Measurements from ENCODE around the gene ZNF500.

ZNF500 gene

DNA sequence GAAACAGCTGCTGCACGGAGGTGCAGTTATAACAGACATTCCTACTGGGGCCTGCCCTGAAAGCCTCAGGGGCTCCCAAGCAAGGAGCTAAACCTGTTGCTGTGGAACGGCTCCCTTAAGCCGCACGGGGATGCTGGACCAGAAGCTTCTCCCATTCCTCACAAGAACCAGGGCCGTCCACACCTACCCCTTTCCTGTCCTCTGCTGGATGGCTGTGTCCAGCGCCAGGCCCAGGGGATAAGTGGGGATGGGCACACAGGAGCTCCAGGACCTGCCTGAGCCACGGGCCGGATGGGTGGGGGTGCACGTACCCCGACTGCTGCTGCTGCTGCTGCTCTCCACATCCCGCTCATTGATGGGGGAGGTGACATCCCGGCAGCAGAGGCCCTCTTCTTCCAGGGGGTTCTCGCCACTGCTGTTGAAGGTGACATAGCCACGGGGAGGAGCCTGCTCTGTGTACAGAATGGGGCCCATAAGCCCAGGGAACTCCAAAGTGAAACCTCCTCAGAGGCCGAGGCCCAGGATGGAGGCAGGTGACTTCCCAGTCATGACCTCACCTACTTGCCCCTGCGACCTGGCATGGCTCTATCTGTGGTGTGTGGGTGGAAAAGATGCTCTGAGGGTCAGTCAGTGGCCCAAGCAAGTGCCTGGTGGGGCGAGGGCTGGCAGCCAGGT, 65.0 kb downstream of the ZNF500 start:
- no peaks in the 10 kb centered on the region for H3K9me3 ChIP-seq
- peaks cover 13% of the 10 kb centered on the region for H4K20me1 ChIP-seq
- H3K4me1 ChIP-seq = peaks cover 5% of the 10 kb centered on the region; the same call in 1 of the 2 replicates
- H3K4me2 ChIP-seq = no peak overlapping the region
- no peak for TF ChIP-seq Cebpa-rat (IDR thresholded peaks at IDR 0.05)
- no peaks in the 10 kb centered on the region for H3K27me3 ChIP-seq
- no peak overlapping the region for H3K27ac ChIP-seq
- no peak overlapping the region for H3K9ac ChIP-seq
- H3K4me3 ChIP-seq = no peak overlapping the region
- H3K36me3 ChIP-seq = peaks cover 92% of the 10 kb centered on the region

DNA sequence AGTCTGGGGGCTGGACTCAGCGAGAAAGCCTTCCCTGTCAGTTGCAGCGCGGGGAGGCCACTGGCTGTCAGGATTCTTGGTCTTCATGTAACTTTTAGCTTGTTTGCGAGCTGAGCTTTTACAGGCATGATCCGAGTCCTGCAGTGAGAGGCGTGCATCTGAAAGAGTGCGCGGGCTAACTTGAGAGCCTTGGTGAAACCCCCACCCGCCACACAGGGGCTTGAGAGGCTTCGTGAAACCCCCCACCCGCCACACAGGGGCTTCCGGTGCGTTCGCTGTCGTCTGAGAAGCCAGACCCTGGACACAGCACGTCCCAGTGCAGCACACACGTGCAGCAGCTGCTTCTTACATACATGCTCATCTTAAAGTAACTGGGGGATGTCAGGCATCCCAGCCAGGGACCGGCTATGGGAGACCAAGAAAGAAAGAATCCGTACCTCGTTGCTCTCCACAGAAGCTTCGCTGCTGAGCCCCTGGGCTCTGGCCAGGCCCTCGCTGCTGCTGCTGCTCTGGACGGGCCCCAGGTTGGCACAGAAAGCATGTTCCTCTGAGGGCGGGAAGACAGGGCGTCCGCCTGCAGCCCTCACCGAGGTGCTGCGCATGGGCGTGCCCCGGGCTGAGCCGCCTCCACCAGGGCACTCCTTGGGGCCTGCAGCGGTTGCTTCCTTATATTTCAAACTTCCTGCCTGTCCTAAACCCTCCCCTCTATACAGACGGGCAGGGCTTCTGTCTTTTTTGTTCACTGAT, 65.8 kb downstream of the ZNF500 start:
- Histone ChIP-seq H3K4me3 (no peak overlapping the region), H3K4me1 (peaks cover 8% of the 10 kb centered on the region), H3K36me3 (peaks cover 92% of the 10 kb centered on the region), H3K9ac (no peak overlapping the region), H3K27me3 (no peaks in the 10 kb centered on the region), H3K27ac (no peak overlapping the region), H4K20me1 (peaks cover 21% of the 10 kb centered on the region), H3K9me3 (no peaks in the 10 kb centered on the region), H3K4me2 (no peak overlapping the region)
- TF ChIP-seq Cebpa-rat (IDR thresholded peaks at IDR 0.05) = no peak

DNA sequence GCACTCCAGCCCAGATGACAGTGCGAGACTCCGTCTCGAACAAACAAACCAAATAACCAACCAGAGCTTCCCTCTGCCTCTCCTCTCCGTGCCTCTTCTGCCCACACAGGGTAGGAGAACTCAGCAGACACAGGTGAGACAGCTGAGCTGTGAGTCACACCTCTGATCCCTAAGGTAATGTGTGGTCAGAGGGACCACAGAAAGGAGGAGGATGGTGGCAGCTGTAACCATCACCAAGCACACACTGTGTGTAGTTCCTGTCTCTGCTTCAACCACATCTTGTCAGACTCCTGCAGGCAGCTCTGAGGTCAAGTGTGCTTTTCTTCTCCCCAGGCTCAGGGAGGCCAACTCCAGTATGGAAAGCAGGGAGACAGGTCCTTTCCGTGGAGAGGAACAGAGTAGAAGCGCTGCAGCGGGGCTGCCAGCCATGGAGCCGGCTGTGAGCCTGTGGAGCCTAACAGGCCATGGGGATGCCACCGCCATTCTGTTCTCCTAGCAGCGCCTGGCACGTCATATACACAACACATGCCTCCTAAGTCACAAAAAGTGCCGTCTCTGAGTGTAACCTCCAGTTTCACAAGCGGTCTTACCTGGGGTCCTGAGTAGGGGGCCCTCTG, 66.5 kb downstream of the ZNF500 start:
- Histone ChIP-seq H3K9ac (no peak overlapping the region), H3K27me3 (no peaks in the 10 kb centered on the region), H3K9me3 (no peaks in the 10 kb centered on the region), H3K4me1 (peaks cover 15% of the 10 kb centered on the region), H3K27ac (no peak overlapping the region), H3K4me3 (no peak overlapping the region), H3K36me3 (peaks cover 94% of the 10 kb centered on the region), H4K20me1 (peaks cover 28% of the 10 kb centered on the region), H3K4me2 (no peak overlapping the region)
- no peak for TF ChIP-seq Cebpa-rat (IDR thresholded peaks at IDR 0.05)

DNA sequence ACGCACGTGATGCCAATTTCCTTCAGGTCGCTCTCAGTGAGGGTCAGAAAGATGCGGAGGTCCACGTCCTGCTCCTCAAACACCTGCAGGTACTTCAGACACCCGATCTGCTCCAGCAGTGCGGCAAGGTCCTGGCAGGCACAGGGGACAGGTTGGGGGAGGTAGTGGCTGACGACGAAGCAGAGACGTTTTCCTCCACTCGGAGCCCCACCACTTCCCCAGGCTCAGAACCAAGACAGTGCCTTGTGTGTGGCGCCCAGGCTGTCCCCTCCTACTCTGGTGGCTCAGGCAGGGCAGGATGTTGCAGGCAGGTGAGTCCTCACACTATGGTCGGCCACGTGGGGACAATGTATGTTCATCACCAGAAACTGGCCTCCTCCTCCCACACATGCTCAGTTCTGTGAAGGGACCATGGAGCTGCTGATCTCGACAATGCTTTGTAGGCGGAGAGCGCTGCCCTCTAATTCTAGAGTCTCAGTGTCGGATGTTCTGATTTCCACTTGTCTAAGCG, 67.9 kb downstream of the ZNF500 start:
- no peak overlapping the region for H3K4me2 ChIP-seq
- TF ChIP-seq Cebpa-rat (IDR thresholded peaks at IDR 0.05) = no peak
- peaks cover 39% of the 10 kb centered on the region for H4K20me1 ChIP-seq
- H3K9me3 ChIP-seq = no peaks in the 10 kb centered on the region
- peaks cover 88% of the 10 kb centered on the region for H3K36me3 ChIP-seq
- H3K27me3 ChIP-seq = no peaks in the 10 kb centered on the region
- H3K9ac ChIP-seq = no peak overlapping the region
- peaks cover 25% of the 10 kb centered on the region for H3K4me1 ChIP-seq
- H3K4me3 ChIP-seq = no peak overlapping the region
- no peak overlapping the region for H3K27ac ChIP-seq

DNA sequence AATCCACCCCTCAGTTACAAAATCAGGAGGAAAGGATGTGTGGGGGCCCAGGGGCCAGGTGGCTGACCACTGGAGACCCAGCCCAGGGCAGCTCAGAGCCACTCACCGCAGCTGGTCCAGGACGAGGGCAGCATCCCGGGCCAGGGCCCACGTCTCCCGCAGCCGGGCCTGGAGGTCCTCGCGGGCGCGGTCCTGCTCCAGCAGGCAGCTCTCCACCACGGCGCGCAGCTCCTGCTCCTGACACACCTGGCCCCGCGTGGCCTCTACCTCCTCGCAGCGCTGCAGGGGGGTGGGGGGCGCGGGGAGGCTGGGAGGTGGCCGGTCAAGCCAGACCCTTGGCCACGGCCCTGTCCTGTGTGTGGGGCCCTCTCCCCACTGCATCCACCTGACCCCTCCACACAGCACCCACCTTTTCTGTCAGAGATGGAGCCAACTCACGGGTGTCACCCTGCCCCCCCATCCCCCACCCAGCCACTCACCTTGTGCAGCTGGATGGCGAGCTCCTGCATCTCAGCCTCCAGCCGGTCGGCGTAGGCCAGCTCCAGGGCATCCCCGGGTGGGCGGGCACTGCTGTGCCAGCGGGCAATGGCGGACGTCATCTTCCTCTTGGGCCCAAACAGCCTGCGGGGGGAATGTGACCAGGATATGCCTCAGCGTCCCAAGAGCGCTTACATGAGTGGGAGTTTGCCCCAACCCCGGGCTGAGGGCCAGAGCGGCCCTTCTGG, 68.5 kb downstream of the ZNF500 start:
- Histone ChIP-seq H3K4me3 (no peak overlapping the region), H3K36me3 (peaks cover 82% of the 10 kb centered on the region)
- TF ChIP-seq Cebpa-rat (IDR thresholded peaks at IDR 0.05) = no peak

More for the DNA sequence above, 68.5 kb downstream of the ZNF500 start:
- Histone ChIP-seq H4K20me1 (peaks cover 39% of the 10 kb centered on the region), H3K9me3 (no peaks in the 10 kb centered on the region), H3K27ac (no peak overlapping the region), H3K27me3 (no peaks in the 10 kb centered on the region), H3K4me1 (peaks cover 20% of the 10 kb centered on the region), H3K9ac (no peak overlapping the region), H3K4me2 (no peak overlapping the region)
